LNCaP clone FGC (cell line): ENCODE results near the gene ITPKB.
"Not testable (repeated sequence)": the region's sequence is repeated elsewhere in the genome, so short reads cannot be mapped to it uniquely, and the experiment has no call there.

ENCODE experiments used
- DNase-seq: peaks from one replicate; pipeline ENCODE4 v3.0.0-alpha.2; 2011; ENCODE audit warnings: low read depth
- H3K4me3 ChIP-seq: 2 replicates; pipeline ENCODE4 v1.5.1; 2011; ENCODE audit warnings: mild to moderate bottlenecking, low read depth, low read length, control low read depth
- TF ChIP-seq, protein P1 (sequence below): IDR thresholded peaks from 2 replicates; pipeline ENCODE4 v1.5.1; 2012; ENCODE audit warnings: mild to moderate bottlenecking; ENCODE audit not compliant: control insufficient read depth, insufficient read depth; ENCODE audit errors: extremely low read depth

Gene ITPKB

GRCh38 chr1:226617109-226617508 lies 122.0 kb downstream of the ITPKB start:
- TF ChIP-seq, protein P1, sequence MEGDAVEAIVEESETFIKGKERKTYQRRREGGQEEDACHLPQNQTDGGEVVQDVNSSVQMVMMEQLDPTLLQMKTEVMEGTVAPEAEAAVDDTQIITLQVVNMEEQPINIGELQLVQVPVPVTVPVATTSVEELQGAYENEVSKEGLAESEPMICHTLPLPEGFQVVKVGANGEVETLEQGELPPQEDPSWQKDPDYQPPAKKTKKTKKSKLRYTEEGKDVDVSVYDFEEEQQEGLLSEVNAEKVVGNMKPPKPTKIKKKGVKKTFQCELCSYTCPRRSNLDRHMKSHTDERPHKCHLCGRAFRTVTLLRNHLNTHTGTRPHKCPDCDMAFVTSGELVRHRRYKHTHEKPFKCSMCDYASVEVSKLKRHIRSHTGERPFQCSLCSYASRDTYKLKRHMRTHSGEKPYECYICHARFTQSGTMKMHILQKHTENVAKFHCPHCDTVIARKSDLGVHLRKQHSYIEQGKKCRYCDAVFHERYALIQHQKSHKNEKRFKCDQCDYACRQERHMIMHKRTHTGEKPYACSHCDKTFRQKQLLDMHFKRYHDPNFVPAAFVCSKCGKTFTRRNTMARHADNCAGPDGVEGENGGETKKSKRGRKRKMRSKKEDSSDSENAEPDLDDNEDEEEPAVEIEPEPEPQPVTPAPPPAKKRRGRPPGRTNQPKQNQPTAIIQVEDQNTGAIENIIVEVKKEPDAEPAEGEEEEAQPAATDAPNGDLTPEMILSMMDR = no peak
- DNase-seq = no peak
- no peak overlapping the region for H3K4me3 ChIP-seq

DNA sequence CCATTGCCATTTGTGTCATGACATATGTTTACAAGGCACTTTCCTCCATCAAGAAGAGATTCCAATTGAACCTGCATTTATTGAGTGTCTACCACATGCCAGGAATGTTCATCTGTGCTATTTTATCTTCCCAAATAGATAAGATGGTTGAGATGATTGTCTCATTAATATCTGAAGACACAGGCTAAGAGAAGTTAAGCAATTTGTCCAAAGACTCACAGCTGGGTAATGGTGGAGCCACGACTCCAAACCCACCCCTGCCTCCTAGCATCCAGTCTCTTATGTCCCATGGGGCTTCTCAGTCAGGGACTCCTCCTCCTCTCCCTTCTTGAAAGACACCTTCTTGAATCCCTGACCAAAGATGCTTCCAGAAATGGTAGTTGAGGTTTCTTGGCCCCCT lies 122.4 kb downstream of the ITPKB start:
- TF ChIP-seq, protein P1 = no peak
- DNase-seq = no peak
- no peak overlapping the region for H3K4me3 ChIP-seq

GRCh38 chr1:226615876-226616275 lies 123.2 kb downstream of the ITPKB start:
- TF ChIP-seq, protein P1 = no peak
- DNase-seq = no peak
- no peak overlapping the region for H3K4me3 ChIP-seq

- not testable (repeated sequence) for H3K4me3 ChIP-seq, DNase-seq
Observed at GRCh38 chr1:226611980-226612379, 127.1 kb downstream of the ITPKB start.

- TF ChIP-seq, protein P1 = no peak
Observed at GRCh38 chr1:226611301-226611700, 127.8 kb downstream of the ITPKB start.

GRCh38 chr1:226610671-226611070 lies 128.4 kb downstream of the ITPKB start:
- DNase-seq = no peak
- TF ChIP-seq, protein P1 = no peak
- no peak overlapping the region for H3K4me3 ChIP-seq

More at GRCh38 chr1:226611301-226611700, 127.8 kb downstream of the ITPKB start:
- no peak overlapping the region for H3K4me3 ChIP-seq
- DNase-seq = no peak

DNA sequence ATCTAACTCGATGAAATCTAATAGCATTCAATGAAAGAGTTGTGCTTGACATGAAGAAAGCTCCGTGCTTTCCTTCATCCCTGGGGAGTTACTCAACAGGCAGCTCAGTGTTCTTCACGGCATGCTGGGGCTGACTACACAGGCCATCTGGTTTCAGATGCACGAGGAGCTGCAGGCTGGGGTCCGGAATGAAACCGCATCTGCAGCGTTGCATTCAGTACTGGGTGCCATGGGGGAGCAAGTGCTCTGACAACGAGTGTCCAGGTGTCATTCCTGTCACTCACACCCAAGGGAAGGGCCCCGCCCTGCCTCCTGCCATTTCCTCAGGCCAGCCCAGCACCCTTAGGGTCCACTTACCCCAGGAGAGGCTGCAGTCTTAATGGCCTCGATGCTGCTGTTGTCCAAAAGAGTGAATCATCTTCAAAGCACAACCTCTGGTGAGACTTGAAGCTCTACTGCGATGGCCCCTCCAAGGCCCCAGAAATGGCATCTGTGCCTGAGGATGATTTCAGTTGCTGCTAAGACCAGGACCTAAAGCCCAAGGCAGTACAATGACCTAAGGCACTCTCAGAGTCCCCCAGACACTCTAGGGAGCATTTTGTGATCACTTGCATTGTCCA lies 129.1 kb downstream of the ITPKB start:
- TF ChIP-seq, protein P1 = no peak
- no peak for DNase-seq
- H3K4me3 ChIP-seq = no peak overlapping the region
